Ovary (tissue), 9 donors: ENCODE data around the gene SNAPC3. TPM values are rescaled to one million over a fixed set of nuclear protein-coding genes. Genes with fewer than 3 reads are reported as not detected.
A peak's percentile ranks its signal among the peaks of the same experiment; 100 is the strongest.
"Not testable (repeated sequence)": the region's sequence is repeated elsewhere in the genome, so short reads cannot be mapped to it uniquely, and the experiment has no call there.

ENCODE experiments used
- DNase-seq, 5 donors: peaks; one replicate each; pipeline ENCODE4 v3.0.0-alpha.2; 2019 to 2020
- H3K27ac ChIP-seq, 2 donors: fragments of 200-600 bp; one replicate each; pipeline versions ENCODE4 v1.5.1 to v1.8.0; 2019 to 2022
- H3K27me3 ChIP-seq: fragments of 200-600 bp; one replicate; pipeline ENCODE4 v1.8.0; 2022
- H3K36me3 ChIP-seq: fragments of 200-600 bp; sonication (generic); one replicate; pipeline ENCODE4 v1.5.1; 2019
- H3K4me1 ChIP-seq: one replicate; pipeline ENCODE4 v1.8.1; 2013; ENCODE audit warnings: mild to moderate bottlenecking, moderate library complexity; ENCODE audit not compliant: insufficient read depth
- H3K4me3 ChIP-seq: fragments of 200-600 bp; sonication (generic); one replicate; pipeline ENCODE4 v1.5.1; 2017
- H3K9me3 ChIP-seq, 2 donors: fragments of 200-600 bp in 1 of 2; sonication (generic) in 1 of 2; one replicate each; pipeline versions ENCODE4 v1.5.1 to v1.8.1; 2013 to 2019; ENCODE audit warnings: mild to moderate bottlenecking in 1 of 2, moderate library complexity in 1 of 2
- CTCF ChIP-seq, 3 donors: fragments of 450-650 bp in 2 of 3; fragments of 200-600 bp in 1 of 3; IDR thresholded peaks; one replicate each; pipeline versions ENCODE4 v1.5.1 to v1.8.0; 2016 to 2022; ENCODE audit warnings: antibody characterized with exemption in 3 of 3, mild to moderate bottlenecking in 1 of 3
- EP300 ChIP-seq: sonication (generic); formaldehyde crosslinking; IDR thresholded peaks from one replicate; pipeline ENCODE4 v1.6.1; 2017; ENCODE audit warnings: antibody characterized with exemption
- POLR2A ChIP-seq: fragments of 450-650 bp; IDR thresholded peaks from one replicate; pipeline ENCODE4 v1.6.1; 2017; ENCODE audit warnings: antibody characterized with exemption, mild to moderate bottlenecking, moderate library complexity
- WGBS, 3 donors: extraction: QIAGEN DNeasy Blood & Tissue Kit in 1 of 3; methylation state at CpG; one replicate each; pipeline versions ENCODE4 v1.1.5 to v1.1.7; 2013 to 2017; 5-methylcytosine and 5-hydroxymethylcytosine counted together
- intact Hi-C, 4 donors: fragments of 100-400 bp; cut with DNase I; formaldehyde crosslinking; loops; one replicate each; pipeline versions ENCODE4 v1.11.0 to v1.15.1; 2022 to 2023
- polyA plus RNA-seq, 2 donors: library from polyadenylated mRNA; stranded (reverse); fragments of 200-250 nt in 1 of 2; fragments of 350-450 nt in 1 of 2; fragmentation: Illumina TruSeq in 1 of 2; extraction: RNeasy Lipid Tissue Mini Kit (QIAGEN cat#74804) in 1 of 2; gene quantifications; one replicate each; pipeline ENCODE4 v1.2.3, GENCODE V29; 2013 to 2014
- total RNA-seq, 7 donors: library from RNA; depleted of rRNA in 2 of 7; stranded (reverse); fragments of >200 nt in 2 of 7; fragmentation: NEBNext Ultra II Directional in 3 of 7; extraction: Animal tissue kit (Norgen Biotek cat#: 25700) in 3 of 7; gene quantifications; one replicate each; pipeline versions ENCODE4 v1.1.0 to v1.2.4, GENCODE V29; 2016 to 2023
- donor health status: DM: no; HTN: no; CAD: no; lungs with moderate emphysema.
- donor health status: DM: no; HTN: no; CAD: no.
- donor health status: Bipolar disorder and iron deficiency.
- donor health status: DM: yes; HTN: yes; CAD: no.
- donor health status: DM: no; HTN: no; CAD: no.
- donor health status: DM: yes; HTN: yes; CAD: no.

The SNAPC3 gene
- total and polyA plus RNA-seq, 9 donors = 15.8 to 32.3 (median 26.2) TPM

GRCh38 chr9:15421990-15422371 lies 695 bp upstream of the SNAPC3 start:
- intact Hi-C loops = loop anchor here in 3 of 4 donors (10.0 kb wide), 3 partner anchors 47 to 207 kb away; no protein-coding TSS in a partner anchor
- no peak for DNase-seq
- Histone ChIP-seq H3K36me3 (no peaks in the 10 kb centered on the region), H3K4me1 (peaks cover 3% of the 10 kb centered on the region), H3K27ac (peak overlapping the region; percentile 47 to 90), H3K27me3 (no peaks in the 10 kb centered on the region), H3K4me3 (peak overlapping the region; percentile 80), H3K9me3 (no peaks in the 10 kb centered on the region)
- WGBS, 3 donors = 24 to 36% (median 34%) methylated on average over 9 of the region's 9 CpGs
- TF ChIP-seq EP300 = no peak
- no peak for TF ChIP-seq CTCF (IDR thresholded peaks at IDR 0.05)
- no peak for TF ChIP-seq POLR2A

GRCh38 chr9:15423231-15423985 lies 732 bp downstream of the SNAPC3 start:
- intact Hi-C loops = loop anchor here in 3 of 4 donors (10.0 kb wide), 3 partner anchors 49 to 209 kb away; no protein-coding TSS in a partner anchor
- Histone ChIP-seq H3K4me3 (peak overlapping the region; percentile 80), H3K27me3 (no peaks in the 10 kb centered on the region), H3K9me3 (no peaks in the 10 kb centered on the region), H3K36me3 (no peaks in the 10 kb centered on the region), H3K27ac (no peak overlapping the region), H3K4me1 (peaks cover 3% of the 10 kb centered on the region)
- no peak for DNase-seq
- 0 to 2% (median 1%) methylated on average over 18 of the region's 18 CpGs for WGBS, 3 donors
- TF ChIP-seq CTCF (IDR thresholded peaks at IDR 0.05) (no peak), EP300 (no peak), POLR2A (no peak)

- Histone ChIP-seq H3K27me3 (no peaks in the 10 kb centered on the region), H3K27ac (no peak overlapping the region), H3K4me3 (no peak overlapping the region), H3K9me3 (no peaks in the 10 kb centered on the region), H3K4me1 (peaks cover 3% of the 10 kb centered on the region), H3K36me3 (no peaks in the 10 kb centered on the region)
- DNase-seq = no peak
- intact Hi-C loops = loop anchor here in 3 of 4 donors (10.0 kb wide), 3 partner anchors 51 to 211 kb away; no protein-coding TSS in a partner anchor
- TF ChIP-seq POLR2A = no peak
- no peak for TF ChIP-seq EP300
- no peak for TF ChIP-seq CTCF (IDR thresholded peaks at IDR 0.05)
- 85 to 88% (median 88%) methylated on average over 8 of the region's 8 CpGs for WGBS, 3 donors
Measured at GRCh38 chr9:15426019-15426418, 3.3 kb downstream of the SNAPC3 start.

GRCh38 chr9:15427702-15428101 lies 5.0 kb downstream of the SNAPC3 start:
- H3K9me3 ChIP-seq, H3K4me3 ChIP-seq, DNase-seq, H3K4me1 ChIP-seq, H3K36me3 ChIP-seq, H3K27ac ChIP-seq, H3K27me3 ChIP-seq: not testable (repeated sequence)
- intact Hi-C loops = loop anchor here in 3 of 4 donors (10.0 kb wide), 3 partner anchors 53 to 213 kb away; no protein-coding TSS in a partner anchor
- WGBS, 3 donors = 96 to 100% (median 98%) methylated on average over 7 of the region's 7 CpGs
